ENCODE measurements around the gene GRIN2C.
"Not testable (repeated sequence)": the region's sequence is repeated elsewhere in the genome, so short reads cannot be mapped to it uniquely, and the experiment has no call there.

Gene GRIN2C

GRCh38 chr17:74871356-74872076, 11.8 kb upstream of the GRIN2C start:
- CTCF ChIA-PET: interaction anchor here (0.7 to 7.4 kb wide), 7 partner anchors 12 to 305 kb away, joined by 3 to 83 read pairs (median 3); partner anchors contain the start of genes CD300H and GRIN2C
- H3K9me3 ChIP-seq (ENCODE audit: control insufficient read depth, insufficient read depth, low read depth, low read length): no peaks in the 10 kb centered on the region
- H3K4me3 ChIP-seq (ENCODE audit: low read depth, low read length): peak overlapping the region; percentile 83; the same call in 1 of the 2 replicates

GRCh38 chr17:74870512-74870911, 10.8 kb upstream of the GRIN2C start:
- peaks cover 10% of the 10 kb centered on the region for H3K4me1 ChIP-seq (ENCODE audit: control insufficient read depth, insufficient read depth, low read length)
- H3K9me3 ChIP-seq (ENCODE audit: control insufficient read depth, insufficient read depth, low read depth, low read length): no peaks in the 10 kb centered on the region
- no peak overlapping the region for H3K4me3 ChIP-seq (ENCODE audit: low read depth, low read length)
- ChIA-PET POLR2A (interaction anchor here (0.6 to 3.3 kb wide), 4 partner anchors 17 to 619 kb away, joined by 3 to 47 read pairs (median 6); no protein-coding TSS in a partner anchor), CTCF (interaction anchor here (0.6 to 7.4 kb wide), 6 partner anchors 10 to 126 kb away, joined by 3 to 83 read pairs (median 5); partner anchors contain the start of gene GRIN2C)
- TF ChIP-seq ZNF600 (tag by site-specific recombination; IDR thresholded peaks at IDR 0.05): 0 out of 2 replicates have a peak, but pooled peaks have one; percentile 17
- TF ChIP-seq ZNF391 (tag by site-specific recombination; IDR thresholded peaks at IDR 0.05; ENCODE audit: borderline replicate concordance, low read depth): no peak
- no peak for TF ChIP-seq SP7 (tag by site-specific recombination; IDR thresholded peaks at IDR 0.05)
- TF ChIP-seq ZFHX2 (tag by site-specific recombination; conservative IDR thresholded peaks at IDR 0.05): peak; percentile 50
- no peak for TF ChIP-seq ZXDB (tag by site-specific recombination; IDR thresholded peaks at IDR 0.05)
- TF ChIP-seq ZNF792 (tag by site-specific recombination; IDR thresholded peaks at IDR 0.05): no peak
- no peak for TF ChIP-seq ZNF132 (tag by site-specific recombination; IDR thresholded peaks at IDR 0.05; ENCODE audit: borderline replicate concordance)
- TF ChIP-seq ZNF777 (tag by site-specific recombination; IDR thresholded peaks at IDR 0.05; ENCODE audit: borderline replicate concordance): no peak
- TF ChIP-seq ZNF596 (tag by site-specific recombination; IDR thresholded peaks at IDR 0.05): no peak
- no peak for TF ChIP-seq ZNF280C (tag by site-specific recombination; IDR thresholded peaks at IDR 0.05)
- TF ChIP-seq ZNF610 (tag by site-specific recombination; IDR thresholded peaks at IDR 0.05; ENCODE audit: borderline replicate concordance): no peak
- no peak for TF ChIP-seq ZNF571 (tag by site-specific recombination; IDR thresholded peaks at IDR 0.05)
- no peak for TF ChIP-seq ZNF449 (tag by site-specific recombination; IDR thresholded peaks at IDR 0.05)
- 0 out of 2 replicates have a peak, but pooled peaks have one; percentile 39 for TF ChIP-seq WT1 (tag by site-specific recombination; IDR thresholded peaks at IDR 0.05)
- TF ChIP-seq TRIM28 (IDR thresholded peaks at IDR 0.05; ENCODE audit: borderline replicate concordance, low read length): no peak
- TF ChIP-seq ZNF37A (tag by site-specific recombination; IDR thresholded peaks at IDR 0.05): no peak
- peak; percentile 19; the same call in 1 of the 2 replicates for TF ChIP-seq ZNF623 (tag by site-specific recombination; IDR thresholded peaks at IDR 0.05)
- TF ChIP-seq SALL2 (tag by site-specific recombination; IDR thresholded peaks at IDR 0.05; ENCODE audit: borderline replicate concordance): no peak
- TF ChIP-seq ZNF335 (tag by site-specific recombination; conservative IDR thresholded peaks at IDR 0.05): peak; percentile 27; the same call in 1 of the 2 replicates
- TF ChIP-seq ZBTB1 (tag by site-specific recombination; IDR thresholded peaks at IDR 0.05): no peak
- no peak for TF ChIP-seq ZNF311 (tag by site-specific recombination; IDR thresholded peaks at IDR 0.05; ENCODE audit: borderline replicate concordance)
- no peak for TF ChIP-seq ZNF558 (tag by site-specific recombination; IDR thresholded peaks at IDR 0.05)
- TF ChIP-seq ZNF146 (tag by site-specific recombination; IDR thresholded peaks at IDR 0.05): no peak
- H3K27ac ChIP-seq (ENCODE audit: extremely low read depth, low read depth, low read length): no peak overlapping the region
- H3K36me3 ChIP-seq (ENCODE audit: control insufficient read depth in 2 of 2, insufficient read depth in 1 of 2, low read length in 2 of 2): peaks cover 0 to 49% of the 10 kb centered on the region in 2 experiments; a peak in 1 of 3 replicates

More at GRCh38 chr17:74871356-74872076, 11.8 kb upstream of the GRIN2C start:
- TF ChIP-seq ZNF239 (tag by site-specific recombination; IDR thresholded peaks at IDR 0.05): no peak
- TF ChIP-seq ZNF133 (tag by site-specific recombination; IDR thresholded peaks at IDR 0.05): peak; percentile 18; the same call in 1 of the 2 replicates
- TF ChIP-seq ZBTB17 (tag by site-specific recombination; IDR thresholded peaks at IDR 0.05): peak; percentile 10; the same call in 1 of the 2 replicates
- peak; percentile 55 for TF ChIP-seq ZNF366 (tag by site-specific recombination; conservative IDR thresholded peaks at IDR 0.05)
- TF ChIP-seq ZNF658 (tag by site-specific recombination; IDR thresholded peaks at IDR 0.05): no peak
- H3K4me1 ChIP-seq (ENCODE audit: control insufficient read depth, insufficient read depth, low read length): peaks cover 10% of the 10 kb centered on the region
- H3K27ac ChIP-seq (ENCODE audit: extremely low read depth, low read depth, low read length): no peak overlapping the region
- POLR2A ChIA-PET: interaction anchor here (1.9 to 3.3 kb wide), 3 partner anchors 9 to 18 kb away, joined by 12 to 47 read pairs (median 40); no protein-coding TSS in a partner anchor
- peaks cover 0 to 40% of the 10 kb centered on the region in 2 experiments; a peak in 1 of 3 replicates for H3K36me3 ChIP-seq (ENCODE audit: control insufficient read depth in 2 of 2, insufficient read depth in 1 of 2, low read length in 2 of 2)

- not testable (repeated sequence) for H3K9me3 ChIP-seq (ENCODE audit: control insufficient read depth, insufficient read depth, low read depth, low read length); H3K4me3 ChIP-seq (ENCODE audit: low read depth, low read length); H3K27ac ChIP-seq (ENCODE audit: extremely low read depth, low read depth, low read length); H3K4me1 ChIP-seq (ENCODE audit: control insufficient read depth, insufficient read depth, low read length)
- POLR2A ChIA-PET: interaction anchor here (0.6 to 0.7 kb wide), 3 partner anchors 91 to 620 kb away, joined by 3 to 9 read pairs (median 4); no protein-coding TSS in a partner anchor
- CTCF ChIA-PET: interaction anchor here (0.6 to 7.4 kb wide), 9 partner anchors 10 to 125 kb away, joined by 3 to 83 read pairs (median 6); partner anchors contain the start of gene GRIN2C
- peaks cover 0 to 54% of the 10 kb centered on the region in 2 experiments; a peak in 1 of 3 replicates for H3K36me3 ChIP-seq (ENCODE audit: control insufficient read depth in 2 of 2, insufficient read depth in 1 of 2, low read length in 2 of 2)
These were observed 10.3 kb upstream of the GRIN2C start for GRCh38 chr17:74870028-74870427.

Data from HEK293 (cell line).